IMR-90 (cell line): ENCODE results near the gene CD300C. TPM values are rescaled to one million over a fixed set of nuclear protein-coding genes. Genes with fewer than 3 reads are reported as not detected.
"Not testable (repeated sequence)": the region's sequence is repeated elsewhere in the genome, so short reads cannot be mapped to it uniquely, and the experiment has no call there.

Experiments
- ATAC-seq: fragments of 200-7000 bp; cut with Tn5 transposase; 2 replicates; pipeline ENCODE4 v1.9.1; 2020; ENCODE audit warnings: low read depth, mild to moderate bottlenecking, moderate library complexity
- BruUV-seq: library from RNA; stranded (reverse); fragments of 400-500 nt; replicated peaks from 2 replicates; lab custom pipeline; 2021; lab: Mats Ljungman, UMichigan
- CTCF ChIA-PET: fragments of 300-600 bp; formaldehyde crosslinking; extraction: SDS; loops from one replicate; lab custom pipeline; 2021; ENCODE audit warnings: antibody characterized with exemption; lab: Yijun Ruan, JAX
- POLR2A ChIA-PET: fragments of 300-600 bp; sonication (Branson Sonifier 250); formaldehyde crosslinking; loops from one replicate; lab custom pipeline; 2022; ENCODE audit warnings: antibody characterized with exemption; ENCODE audit not compliant: unreplicated experiment; lab: Charles Lee
- DNase-seq: peaks from one replicate; pipeline ENCODE4 v3.0.0; 2013
- H2AFZ ChIP-seq: replicated peaks from 2 replicates; pipeline ENCODE3; 2013; ENCODE audit warnings: low read length, mild to moderate bottlenecking; ENCODE audit not compliant: poor library complexity
- H2AK5ac ChIP-seq: 2 replicates; pipeline ENCODE4 v1.6.1; 2013; ENCODE audit warnings: low read depth, low read length, inconsistent platforms
- H2AK9ac ChIP-seq: replicated peaks from 2 replicates; pipeline ENCODE3; 2013; ENCODE audit warnings: mild to moderate bottlenecking, low read depth, low read length, moderate library complexity; ENCODE audit not compliant: poor library complexity
- H2BK120ac ChIP-seq: 2 replicates; pipeline ENCODE4 v1.6.1; 2013; ENCODE audit warnings: low read depth, low read length, inconsistent platforms
- H2BK15ac ChIP-seq: 3 replicates; pipeline ENCODE4 v1.6.1; 2013; ENCODE audit warnings: low read depth, low read length, inconsistent platforms
- H2BK20ac ChIP-seq: 2 replicates; pipeline ENCODE4 v1.6.1; 2013; ENCODE audit warnings: low read depth, mild to moderate bottlenecking, inconsistent platforms, low read length, moderate library complexity
- H2BK5ac ChIP-seq: 2 replicates; pipeline ENCODE4 v1.6.1; 2013; ENCODE audit warnings: mild to moderate bottlenecking, low read depth, low read length, inconsistent platforms; ENCODE audit not compliant: poor library complexity, severe bottlenecking
- H3K14ac ChIP-seq: replicated peaks from 2 replicates; pipeline ENCODE4 v1.6.1; 2013; ENCODE audit warnings: low read depth, low read length, inconsistent platforms
- H3K18ac ChIP-seq: 2 replicates; pipeline ENCODE4 v1.6.1; 2013; ENCODE audit warnings: low read depth, low read length, control low read depth
- H3K23ac ChIP-seq: 2 replicates; pipeline ENCODE4 v1.6.1; 2013; ENCODE audit warnings: low read depth, low read length, inconsistent platforms
- H3K27ac ChIP-seq: 2 replicates; pipeline ENCODE4 v1.5.1; 2013; ENCODE audit warnings: mild to moderate bottlenecking, control low read depth, low read length; ENCODE audit not compliant: insufficient read depth
- H3K27me3 ChIP-seq: 2 replicates; pipeline ENCODE4 v1.6.1; 2013; ENCODE audit warnings: low read length; ENCODE audit not compliant: control insufficient read depth, insufficient read depth
- H3K36me3 ChIP-seq: 2 replicates; pipeline ENCODE4 v1.6.1; 2013; ENCODE audit warnings: low read length, mixed read lengths; ENCODE audit not compliant: control insufficient read depth, insufficient read depth
- H3K4ac ChIP-seq: 2 replicates; pipeline ENCODE4 v1.6.1; 2013; ENCODE audit warnings: low read depth, low read length, inconsistent platforms
- H3K4me1 ChIP-seq: 2 replicates; pipeline ENCODE4 v1.6.1; 2013; ENCODE audit warnings: low read length, mixed read lengths; ENCODE audit not compliant: control insufficient read depth, insufficient read depth
- H3K4me2 ChIP-seq: 2 replicates; pipeline ENCODE4 v1.6.1; 2013; ENCODE audit warnings: low read depth, mild to moderate bottlenecking, control low read depth, low read length, moderate library complexity
- H3K4me3 ChIP-seq: 2 replicates; pipeline ENCODE4 v1.5.1; 2013; ENCODE audit warnings: low read depth, mild to moderate bottlenecking, control low read depth, low read length, moderate library complexity; ENCODE audit not compliant: insufficient read depth
- H3K56ac ChIP-seq: 2 replicates; pipeline ENCODE4 v1.6.1; 2013; ENCODE audit warnings: low read length, inconsistent platforms; ENCODE audit not compliant: insufficient read depth; ENCODE audit errors: extremely low read depth
- H3K79me1 ChIP-seq, 2 experiments: 2 replicates each; pipeline ENCODE4 v1.6.1; 2013; ENCODE audit warnings: low read length in 2 of 2, inconsistent platforms in 1 of 2, low read depth in 1 of 2
- H3K9ac ChIP-seq: 2 replicates; pipeline ENCODE4 v1.6.1; 2013; ENCODE audit warnings: low read depth, low read length, control low read depth
- H3K9me1 ChIP-seq: 2 replicates; pipeline ENCODE4 v1.6.1; 2013; ENCODE audit warnings: low read length, inconsistent platforms; ENCODE audit not compliant: insufficient read depth
- H3K9me3 ChIP-seq: 2 replicates; pipeline ENCODE4 v1.6.1; 2013; ENCODE audit warnings: low read length; ENCODE audit not compliant: control insufficient read depth, insufficient read depth
- H4K20me1 ChIP-seq: 2 replicates; pipeline ENCODE4 v1.6.1; 2013; ENCODE audit warnings: low read length, inconsistent platforms; ENCODE audit not compliant: insufficient read depth
- H4K5ac ChIP-seq: 2 replicates; pipeline ENCODE4 v1.6.1; 2013; ENCODE audit warnings: mild to moderate bottlenecking, low read depth, low read length, control low read depth
- H4K8ac ChIP-seq, 2 experiments: 2 replicates each; pipeline ENCODE4 v1.6.1; 2013; ENCODE audit warnings: low read depth in 2 of 2, low read length in 2 of 2, control low read depth in 1 of 2, inconsistent platforms in 1 of 2
- H4K91ac ChIP-seq: 2 replicates; pipeline ENCODE4 v1.6.1; 2013; ENCODE audit warnings: low read depth, low read length, inconsistent platforms; ENCODE audit not compliant: insufficient read depth
- dilution Hi-C: fragments of 300-500 bp; cut with HindIII; formaldehyde crosslinking; loops from one replicate; pipeline ENCODE4 v1.14.3; 2018; ENCODE audit warnings: low sequenced_read_pairs; ENCODE audit not compliant: unreplicated experiment
- in situ Hi-C: fragments of 300-500 bp; cut with MboI; formaldehyde crosslinking; loops from 3 replicates; pipeline ENCODE4 v1.14.3; 2019; ENCODE audit warnings: low sequenced_read_pairs, inconsistent platforms, mixed read lengths
- intact Hi-C: fragments of 100-400 bp; cut with micrococcal nuclease; formaldehyde crosslinking; loops from 2 replicates; pipeline ENCODE4 v1.10.0; 2022
- polyA plus RNA-seq, 3 experiments: library from polyadenylated mRNA; depleted of rRNA; stranded (reverse); fragments of >200 nt; gene quantifications; 2 replicates each; pipeline ENCODE4 v1.2.3, GENCODE V29; 2012; ENCODE audit warnings: low replicate concordance in 1 of 3
- total RNA-seq: library from RNA; depleted of rRNA; stranded (reverse); fragments of >200 nt; gene quantifications from 2 replicates; pipeline ENCODE4 v1.2.3, GENCODE V29; 2012

The CD300C gene
- total and polyA plus RNA-seq, 2 of the 4 experiments (the other 2 are of a cell fraction): not detected

GRCh38 chr17:74573635-74574034 is 27.7 kb upstream of the CD300C start:
- intact Hi-C loops: not testable (repeated sequence)

More at GRCh38 chr17:74573635-74574034, 27.7 kb upstream of the CD300C start:
- H4K8ac ChIP-seq, H3K4ac ChIP-seq, BruUV-seq, H4K20me1 ChIP-seq, H2BK20ac ChIP-seq, H3K14ac ChIP-seq, H3K79me1 ChIP-seq, H3K27ac ChIP-seq, H4K5ac ChIP-seq, H3K36me3 ChIP-seq, H2BK15ac ChIP-seq, H3K18ac ChIP-seq, H3K56ac ChIP-seq, H2BK5ac ChIP-seq, H3K27me3 ChIP-seq, H2AK5ac ChIP-seq, in situ Hi-C loops, H3K4me3 ChIP-seq, ATAC-seq, H3K23ac ChIP-seq, dilution Hi-C loops, POLR2A ChIA-PET, H3K9ac ChIP-seq, H2AFZ ChIP-seq, H3K4me2 ChIP-seq, H4K91ac ChIP-seq, H3K9me1 ChIP-seq, H2BK120ac ChIP-seq, DNase-seq, H2AK9ac ChIP-seq, CTCF ChIA-PET, H3K4me1 ChIP-seq: not testable (repeated sequence)
- H3K9me3 ChIP-seq: peaks cover 16% of the 10 kb centered on the region
